ENCODE results near the gene SH2D3C.

GRCh38 chr9:127744398-127745110 is 33.9 kb downstream of the SH2D3C start:
- TF ChIP-seq CTCF (IDR thresholded peaks at IDR 0.05; ENCODE audit: low read length), result no peak
- TF ChIP-seq EZH2 (IDR thresholded peaks at IDR 0.05; ENCODE audit: borderline replicate concordance, low read length), result no peak

All from OCI-LY1 (cell line).